HuH-7 (cell line): ENCODE measurements around the gene RPS18.
"Not testable (repeated sequence)": the region's sequence is repeated elsewhere in the genome, so short reads cannot be mapped to it uniquely, and the experiment has no call there.

Experiments
- DNase-seq: peaks from one replicate; pipeline ENCODE4 v3.0.0; 2011; ENCODE audit warnings: low spot score

The RPS18 gene

DNA sequence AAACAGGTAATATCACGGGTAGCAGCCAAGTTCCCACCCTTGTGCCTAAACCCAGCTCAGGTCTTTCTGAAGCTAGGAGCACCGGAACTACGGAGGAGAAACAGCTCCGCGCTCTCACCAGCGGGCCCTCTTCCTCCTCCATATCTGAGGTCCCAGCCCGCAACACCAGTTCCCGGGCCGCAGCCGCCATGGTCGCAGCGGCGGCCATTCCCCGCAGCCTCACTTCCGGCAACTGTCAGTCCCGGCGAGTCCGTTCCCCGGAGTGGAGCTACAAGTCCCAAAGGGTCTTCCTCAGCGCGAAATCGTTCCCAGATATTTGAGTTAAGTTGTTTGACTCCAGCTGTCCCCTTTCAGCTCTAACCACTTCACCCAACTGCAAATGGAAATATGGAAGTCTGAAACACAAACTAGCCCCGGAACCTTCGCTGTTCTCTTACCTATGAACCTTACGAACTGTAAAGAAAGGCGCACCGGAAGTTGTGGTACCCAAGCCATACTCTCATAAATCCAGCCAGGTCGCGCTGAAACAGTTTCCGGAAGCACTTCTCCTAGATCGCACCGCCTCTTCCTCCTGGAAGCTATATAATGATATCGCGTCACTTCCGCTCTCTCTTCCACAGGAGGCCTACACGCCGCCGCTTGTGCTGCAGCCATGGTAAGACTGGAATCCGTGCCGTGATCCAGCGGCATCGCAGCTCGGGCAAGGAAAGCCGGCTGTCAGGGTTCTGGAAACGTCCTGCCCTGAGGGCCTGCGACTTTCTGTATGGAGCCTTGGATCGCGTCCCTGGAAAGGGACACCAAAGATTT, at the start of gene RPS18, which contains the start of gene VPS52:
TSS of gene RPS18 (plus strand) at position 608 of the 807 bp plus-strand sequence. CDS start at position 653, 45 bp downstream.
TSS of gene VPS52 (minus strand) at position 409 of the 807 bp plus-strand sequence. CDS start at position 208, 201 bp downstream.
- DNase-seq: peak; percentile 77

DNA sequence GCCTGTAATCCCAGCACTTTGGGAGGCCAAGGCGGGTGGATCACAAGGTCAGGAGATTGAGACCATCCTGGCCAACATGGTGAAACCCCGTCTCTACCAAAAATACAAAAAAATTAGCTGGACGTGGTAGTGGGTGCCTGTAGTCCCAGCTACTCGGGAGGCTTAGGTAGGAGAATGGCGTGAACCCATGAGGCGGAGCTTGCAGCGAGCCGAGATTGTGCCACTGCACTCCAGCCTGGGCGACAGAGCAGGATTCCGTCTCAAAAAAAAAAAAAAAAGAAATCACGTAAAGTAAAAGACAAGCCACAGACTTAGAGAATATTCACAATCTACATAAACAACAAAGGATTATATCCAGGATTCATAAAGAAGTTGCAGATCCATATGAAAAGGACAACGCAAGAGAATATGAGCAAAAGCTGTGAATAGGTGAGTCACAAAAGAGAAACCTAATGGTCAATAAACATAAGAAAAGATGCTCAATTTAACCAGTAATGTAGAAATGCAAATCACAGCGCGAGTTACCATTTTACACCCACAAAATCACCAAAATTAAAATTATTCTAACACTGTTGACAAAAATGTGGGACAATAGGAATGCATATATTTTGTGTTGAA, 45.3 kb upstream of the RPS18 start:
- not testable (repeated sequence) for DNase-seq

GRCh38 chr6:33235221-33235634, 36.6 kb upstream of the RPS18 start:
- no peak for DNase-seq

- DNase-seq: no peak
Observed at GRCh38 chr6:33236328-33236727, 35.5 kb upstream of the RPS18 start.

DNA sequence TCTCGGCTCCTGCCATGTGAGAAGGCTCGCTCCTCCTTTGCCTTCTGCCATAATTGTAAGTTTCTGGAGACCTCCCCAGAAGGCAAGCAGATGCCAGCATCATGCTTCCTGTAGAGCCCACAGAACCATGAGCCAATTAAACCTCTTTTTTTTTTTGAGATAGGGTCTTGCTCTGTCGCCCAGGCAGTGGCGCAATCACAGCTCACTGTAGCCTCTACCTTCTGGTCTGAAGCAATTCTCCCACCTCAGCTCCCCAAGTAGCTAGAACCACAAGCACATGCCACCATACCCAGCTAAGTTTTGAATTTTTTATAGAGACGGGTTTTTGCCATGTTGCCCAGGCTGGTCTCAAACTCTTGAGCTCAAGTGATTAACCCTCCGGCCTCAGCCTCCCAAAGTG, 35.0 kb upstream of the RPS18 start:
- no peak for DNase-seq

GRCh38 chr6:33237741-33238140, 34.1 kb upstream of the RPS18 start:
- no peak for DNase-seq

DNA sequence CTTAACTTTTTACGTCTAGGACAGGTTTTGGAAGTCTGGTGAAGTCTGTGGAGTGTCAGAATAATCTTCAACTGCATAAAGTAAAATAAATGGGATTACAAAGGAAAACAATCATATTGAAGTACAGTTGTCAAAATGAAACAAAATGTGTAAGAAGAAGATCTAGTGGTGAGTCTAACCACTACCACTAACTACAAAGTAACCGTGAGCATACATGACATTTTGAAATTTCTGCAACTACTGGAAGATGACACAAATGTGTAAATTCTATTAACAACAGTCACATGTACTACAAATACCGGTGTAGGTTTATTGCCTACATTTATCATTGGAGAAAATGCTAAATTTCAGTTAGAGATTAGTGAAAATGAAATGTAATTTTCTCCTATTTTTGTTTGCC, 29.9 kb upstream of the RPS18 start:
- DNase-seq: no peak

- no peak for DNase-seq
Observed at GRCh38 chr6:33243476-33243875, 28.4 kb upstream of the RPS18 start.

GRCh38 chr6:33247977-33248642, 23.8 kb upstream of the RPS18 start:
- DNase-seq: peak; percentile 28

GRCh38 chr6:33248643-33248931, 23.3 kb upstream of the RPS18 start:
- no peak for DNase-seq

GRCh38 chr6:33248932-33249731, 22.7 kb upstream of the RPS18 start:
- DNase-seq: peak; percentile 70

GRCh38 chr6:33249732-33250630, 21.9 kb upstream of the RPS18 start:
- DNase-seq: no peak

- no peak for DNase-seq
Observed at GRCh38 chr6:33250731-33251130, 21.1 kb upstream of the RPS18 start.

DNA sequence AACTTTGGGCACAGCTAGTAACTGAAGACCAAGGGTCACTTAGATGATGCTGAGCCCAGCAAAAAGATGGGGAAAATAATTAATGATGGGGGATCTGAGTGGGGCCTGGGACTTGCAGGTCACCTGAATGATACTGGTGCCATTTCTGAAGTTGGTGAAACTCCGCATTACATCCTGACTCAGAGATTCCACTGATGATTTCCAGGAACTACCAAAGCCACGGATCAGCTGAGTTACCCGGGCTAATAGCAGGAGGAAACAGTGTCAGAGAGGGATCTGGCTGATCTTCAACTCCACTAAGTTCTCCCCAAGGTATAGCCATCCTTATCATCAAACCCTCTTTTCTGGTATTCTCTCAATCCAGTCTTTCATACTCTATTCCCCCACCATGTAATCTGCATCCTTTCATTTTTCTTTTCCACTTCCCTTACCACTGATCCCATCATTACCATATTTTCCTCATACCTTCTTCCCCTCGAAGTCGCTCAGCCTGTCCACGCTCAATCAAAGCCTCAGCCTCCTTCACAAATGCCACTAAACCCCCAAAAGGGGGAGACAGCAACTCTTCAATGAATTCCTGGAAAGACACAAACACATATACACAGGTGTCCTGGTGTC, 20.4 kb upstream of the RPS18 start:
- DNase-seq: no peak

DNA sequence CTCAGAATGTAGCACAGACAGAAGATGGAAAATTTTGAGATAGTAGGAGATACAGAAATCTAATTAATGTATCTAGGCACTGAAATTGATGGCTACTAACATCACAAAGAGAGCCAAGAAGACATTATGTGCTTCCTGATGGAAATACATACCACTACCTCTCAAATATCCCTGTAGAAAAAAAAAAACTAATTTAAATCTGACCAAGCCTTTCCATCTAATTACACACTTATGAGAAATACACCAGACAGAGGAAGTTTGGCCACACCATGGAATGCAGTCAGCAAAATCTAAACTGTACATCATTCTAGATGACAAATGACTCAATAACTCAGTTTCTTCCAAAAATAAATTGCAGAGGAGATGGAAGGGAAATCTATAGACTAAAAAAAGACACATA, 19.1 kb upstream of the RPS18 start:
- no peak for DNase-seq

GRCh38 chr6:33254591-33254990, 17.3 kb upstream of the RPS18 start:
- no peak for DNase-seq

- no peak for DNase-seq
Observed at GRCh38 chr6:33259032-33259431, 12.8 kb upstream of the RPS18 start.

- not testable (repeated sequence) for DNase-seq
Observed at GRCh38 chr6:33262490-33262889, 9.4 kb upstream of the RPS18 start.

DNA sequence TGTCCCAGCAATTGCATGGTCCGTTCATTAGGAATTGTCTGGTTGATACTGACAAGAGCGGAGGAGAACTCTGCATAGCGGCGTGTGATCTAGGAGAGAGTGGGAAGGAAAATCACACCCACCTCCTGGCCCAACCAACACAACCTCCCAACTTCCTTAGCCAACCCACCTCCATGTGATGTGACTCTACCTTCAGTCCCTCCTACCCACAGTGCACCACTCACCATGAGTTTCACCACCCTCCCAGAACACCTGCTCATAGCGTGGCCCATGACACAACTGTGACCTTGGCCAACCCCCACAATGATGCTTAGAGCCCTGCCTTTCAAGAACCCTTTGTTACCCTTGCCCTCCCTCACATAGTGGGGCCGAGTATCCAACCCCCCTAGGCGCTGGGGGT, 7.9 kb upstream of the RPS18 start:
- no peak for DNase-seq

- no peak for DNase-seq
Observed at GRCh38 chr6:33271117-33271467, 783 bp upstream of the RPS18 start.
